Measurements from ENCODE around the gene PDK2.

Gene PDK2

DNA sequence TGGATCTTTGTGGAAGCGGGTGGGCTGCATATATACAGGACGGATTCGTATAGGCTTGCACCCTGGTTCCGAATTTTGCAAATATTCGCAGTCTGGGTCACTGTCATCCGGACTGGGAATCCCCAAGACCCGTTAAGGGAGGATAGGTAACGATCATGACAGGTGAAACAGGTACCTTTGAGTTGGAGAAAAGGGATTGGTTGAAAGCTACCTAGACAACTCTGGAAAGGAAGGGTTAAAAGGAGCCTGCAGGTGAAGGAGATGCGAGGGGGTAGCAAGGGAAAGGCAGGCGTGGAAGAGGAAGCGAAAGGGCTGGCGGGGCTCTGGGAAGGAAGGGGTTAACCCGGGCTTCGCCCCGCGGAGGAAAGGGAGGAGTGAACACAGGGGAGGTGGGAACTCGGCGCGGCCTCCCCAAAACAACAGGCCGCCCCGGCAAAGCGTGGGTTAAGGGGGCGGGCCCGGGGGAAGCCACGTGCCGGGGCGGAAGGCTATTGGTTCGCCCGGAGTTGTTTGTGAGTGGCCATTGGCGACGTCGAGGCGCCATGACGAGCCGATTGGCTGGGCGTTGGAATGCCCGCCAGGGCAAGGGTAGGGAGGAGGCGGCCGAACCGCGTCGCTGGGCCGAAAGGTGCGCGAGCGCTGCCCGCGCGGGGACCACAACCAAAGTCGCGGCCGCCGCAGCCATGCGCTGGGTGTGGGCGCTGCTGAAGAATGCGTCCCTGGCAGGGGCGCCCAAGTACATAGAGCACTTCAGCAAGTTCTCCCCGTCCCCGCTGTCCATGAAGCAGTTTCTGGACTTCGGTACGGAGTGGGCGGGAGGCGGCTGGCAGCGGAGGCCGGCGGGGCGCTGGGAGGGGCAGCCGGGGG, at the start of gene PDK2:
Gene PDK2, plus strand, starts transcription at position 599 of the 867 bp plus-strand sequence. Its CDS starts 85 bp downstream, at position 684.
- DNase-seq (ENCODE audit: low read depth in 2 of 2) = peak; percentile 88 to 92

DNA sequence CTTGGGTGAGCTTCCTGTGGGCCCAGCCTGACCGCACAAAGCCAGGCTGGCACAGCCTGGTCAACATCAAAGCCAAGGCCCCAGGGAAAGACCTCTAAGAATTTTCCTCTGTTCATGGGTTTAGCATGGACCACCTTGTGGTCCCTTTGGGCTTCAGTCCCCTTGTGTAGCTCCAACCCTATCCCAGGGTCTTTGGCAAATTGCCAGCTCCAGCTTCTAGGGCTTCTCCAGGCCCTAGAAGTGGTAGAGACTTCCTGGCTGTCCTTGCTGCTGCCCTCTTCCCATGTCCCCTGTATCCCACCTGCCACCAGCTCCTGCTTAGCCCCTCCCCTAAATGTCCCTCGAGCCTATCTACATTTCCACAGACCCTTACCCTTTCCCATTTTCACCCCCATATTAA, 49.0 kb upstream of the PDK2 start:
- DNase-seq (ENCODE audit: low read depth in 2 of 2) = no peak

DNA sequence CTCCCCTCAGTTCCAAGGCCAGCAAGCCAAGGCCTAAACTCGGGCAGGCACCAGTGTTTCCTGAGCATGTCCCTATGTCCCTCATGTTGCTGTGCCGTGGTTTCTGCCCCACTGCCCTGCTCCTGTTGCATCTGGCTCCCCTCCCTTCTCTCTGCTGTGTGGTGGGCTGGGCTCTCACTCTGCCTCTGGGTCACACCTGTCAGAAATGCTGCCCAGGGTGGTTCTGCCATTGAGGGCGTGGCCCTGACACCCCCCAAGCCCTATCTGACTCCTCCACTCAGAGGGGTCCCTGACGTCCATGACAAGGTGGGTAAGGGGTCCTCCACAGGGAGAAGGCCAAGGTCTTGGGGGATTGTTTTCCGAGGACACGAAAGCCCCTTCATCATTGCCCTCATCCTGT, 48.5 kb upstream of the PDK2 start:
- no peak for DNase-seq (ENCODE audit: low read depth in 2 of 2)

DNA sequence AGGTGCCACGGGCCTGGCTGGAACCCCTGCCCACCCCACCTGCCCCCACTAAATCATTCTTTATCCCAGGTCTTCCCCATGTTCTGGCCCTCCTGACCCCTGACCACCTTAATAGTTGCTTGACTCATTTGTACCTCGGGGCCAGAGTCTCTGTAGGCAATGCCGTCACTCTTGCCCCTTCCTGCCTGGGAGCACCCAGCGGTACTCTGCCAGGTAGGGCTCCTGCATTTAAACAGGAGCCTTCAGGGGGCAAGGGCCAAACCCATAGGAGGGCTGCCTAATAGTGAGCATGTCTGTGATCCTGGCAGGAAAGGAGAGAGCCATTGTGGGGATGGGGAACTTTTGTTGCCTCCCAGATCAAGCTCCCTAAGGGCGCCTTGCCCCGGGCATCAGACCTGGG, 48.1 kb upstream of the PDK2 start:
- DNase-seq (ENCODE audit: low read depth in 2 of 2) = no peak

DNA sequence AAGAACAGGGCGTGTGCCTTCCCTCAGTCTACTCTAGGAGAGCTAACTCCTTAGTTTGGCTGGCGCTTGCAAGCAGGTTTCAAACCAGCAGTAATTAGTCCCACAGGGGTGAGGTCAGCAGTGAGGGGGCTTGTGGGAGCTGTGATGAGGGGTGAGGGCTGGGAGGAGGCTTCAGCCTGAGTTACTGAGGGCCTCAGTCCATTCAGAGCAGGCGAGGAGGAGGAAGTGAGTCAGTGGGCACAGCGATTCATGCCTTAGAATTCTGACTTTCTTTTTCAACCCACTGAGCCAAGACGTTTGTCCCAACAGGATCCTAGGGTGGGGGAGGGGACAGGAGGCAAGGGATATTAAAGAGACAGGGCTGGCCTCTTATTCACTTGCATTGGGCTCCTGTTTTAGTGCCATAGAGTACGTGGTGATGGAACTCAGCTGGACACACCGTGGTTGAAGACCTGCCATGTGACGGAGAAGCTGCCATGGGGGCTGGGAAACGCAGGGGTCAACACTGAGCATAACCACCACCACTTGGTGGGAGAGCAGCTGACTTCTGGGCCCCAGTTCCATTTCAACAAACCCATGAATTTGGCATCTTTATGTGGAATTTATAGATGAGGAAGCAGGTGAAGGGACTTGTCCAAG, 47.5 kb upstream of the PDK2 start:
- no peak for DNase-seq (ENCODE audit: low read depth in 2 of 2)

- DNase-seq (ENCODE audit: low read depth in 2 of 2) = no peak
Observed at GRCh38 chr17:50048146-50048720, 46.9 kb upstream of the PDK2 start.

DNA sequence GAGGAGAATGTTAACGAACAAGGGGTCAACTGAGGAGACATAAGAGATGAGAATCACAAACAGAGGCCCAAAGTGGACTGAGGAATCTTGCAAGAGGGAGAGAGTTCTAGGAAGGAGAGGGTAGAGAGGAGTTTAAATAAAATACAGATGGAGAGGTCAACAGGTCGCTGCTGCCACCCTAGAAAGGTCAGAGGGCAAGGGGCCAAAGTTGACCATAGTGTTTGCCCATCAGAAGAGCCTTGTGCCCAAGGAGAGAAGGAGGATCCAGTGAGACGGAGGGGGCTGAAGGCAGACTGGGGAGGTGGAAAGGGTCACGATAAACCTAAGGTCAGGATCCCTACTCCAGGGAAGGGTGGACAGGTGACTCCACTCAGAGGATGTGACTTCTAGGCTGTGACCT, 46.2 kb upstream of the PDK2 start:
- DNase-seq (ENCODE audit: low read depth in 2 of 2) = no peak

- DNase-seq (ENCODE audit: low read depth in 2 of 2) = no peak
Observed at GRCh38 chr17:50049636-50050035, 45.5 kb upstream of the PDK2 start.

GRCh38 chr17:50050431-50051032, 44.6 kb upstream of the PDK2 start:
- no peak for DNase-seq (ENCODE audit: low read depth in 2 of 2)

GRCh38 chr17:50051082-50051576, 44.0 kb upstream of the PDK2 start:
- peak; percentile 78 for DNase-seq (ENCODE audit: low read depth in 2 of 2)

- no peak for DNase-seq (ENCODE audit: low read depth in 2 of 2)
Observed at GRCh38 chr17:50051606-50052005, 43.5 kb upstream of the PDK2 start.

DNA sequence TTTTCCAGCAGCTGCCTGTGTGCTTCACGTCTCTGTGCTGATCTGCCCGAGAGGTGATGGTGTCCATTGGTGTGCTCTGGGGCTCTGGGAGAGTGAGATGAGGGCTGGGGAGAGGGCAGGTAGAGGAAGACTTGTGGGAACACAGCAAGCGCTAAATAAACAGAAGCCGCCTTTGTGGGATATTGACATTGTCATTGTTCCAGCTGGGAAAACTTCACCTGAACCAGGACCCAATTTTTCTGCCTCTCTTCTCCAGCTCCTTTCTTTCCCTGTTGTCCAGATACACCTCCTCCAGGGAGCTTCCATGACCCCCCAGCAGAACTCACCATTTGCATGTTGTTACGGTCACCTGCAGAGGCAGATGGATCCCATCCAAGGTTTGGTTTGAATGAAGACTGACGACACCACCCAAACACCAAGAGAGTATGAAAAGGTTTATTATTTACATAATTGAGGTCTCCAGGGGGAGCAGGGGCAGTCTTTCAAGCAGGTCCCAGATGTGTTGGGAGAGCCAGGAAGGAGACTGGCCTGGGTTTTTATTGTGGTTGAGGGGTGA, 42.8 kb upstream of the PDK2 start:
- no peak for DNase-seq (ENCODE audit: low read depth in 2 of 2)

DNA sequence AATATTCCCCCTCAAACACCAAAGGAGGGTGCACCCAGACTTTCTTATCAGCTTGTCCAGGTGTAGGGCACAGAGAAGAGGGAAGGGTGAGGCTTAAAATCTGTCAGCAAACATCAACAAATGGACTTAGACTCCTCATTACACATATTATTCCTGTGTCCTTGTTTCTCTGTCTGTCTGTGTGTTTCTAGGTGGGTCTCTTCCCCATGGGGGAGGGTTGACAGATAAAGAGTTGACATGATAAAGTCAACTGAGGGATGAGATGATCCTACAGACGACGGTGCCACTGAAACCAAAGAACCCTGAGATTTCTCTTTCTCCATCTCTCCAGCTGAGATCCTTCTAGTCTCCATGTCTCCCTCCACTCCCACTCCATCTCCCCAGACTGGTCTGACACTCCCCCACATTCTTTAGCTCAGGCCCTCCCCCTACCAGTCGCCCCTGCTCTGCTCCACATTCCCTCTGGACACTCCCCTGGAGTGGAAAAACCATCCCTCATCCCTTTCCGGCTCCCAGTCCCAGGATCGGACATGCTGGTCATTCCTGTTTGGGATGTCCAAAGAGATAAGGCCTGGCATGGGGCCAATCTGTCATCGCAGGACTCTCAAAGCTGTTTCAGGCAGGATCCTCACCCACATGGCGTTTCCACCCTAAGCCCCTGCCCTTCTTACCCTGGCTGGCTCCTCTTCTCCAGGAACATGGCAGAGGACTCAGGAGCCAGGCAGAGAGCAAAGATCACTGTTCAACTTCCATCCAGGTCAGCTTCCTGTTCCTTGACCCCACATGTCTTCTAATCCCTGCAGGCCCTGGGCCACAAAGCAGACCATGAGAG, 42.1 kb upstream of the PDK2 start:
- DNase-seq (ENCODE audit: low read depth in 2 of 2) = no peak

DNA sequence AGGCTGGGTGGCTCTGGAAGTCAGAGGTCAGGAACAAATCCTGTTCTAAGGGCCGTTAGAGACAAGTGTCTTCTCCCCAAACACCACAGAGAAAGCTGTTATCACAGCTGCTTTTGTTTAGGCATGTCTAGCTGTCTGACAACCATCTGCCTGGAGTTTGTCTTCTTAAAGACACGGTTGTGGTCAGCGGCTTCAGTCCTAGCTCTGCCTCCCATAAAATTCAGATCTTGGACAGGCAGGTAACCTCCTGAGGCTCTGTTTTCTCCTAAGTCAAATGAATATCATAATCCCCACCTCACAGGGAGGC, 41.5 kb upstream of the PDK2 start:
- no peak for DNase-seq (ENCODE audit: low read depth in 2 of 2)

DNA sequence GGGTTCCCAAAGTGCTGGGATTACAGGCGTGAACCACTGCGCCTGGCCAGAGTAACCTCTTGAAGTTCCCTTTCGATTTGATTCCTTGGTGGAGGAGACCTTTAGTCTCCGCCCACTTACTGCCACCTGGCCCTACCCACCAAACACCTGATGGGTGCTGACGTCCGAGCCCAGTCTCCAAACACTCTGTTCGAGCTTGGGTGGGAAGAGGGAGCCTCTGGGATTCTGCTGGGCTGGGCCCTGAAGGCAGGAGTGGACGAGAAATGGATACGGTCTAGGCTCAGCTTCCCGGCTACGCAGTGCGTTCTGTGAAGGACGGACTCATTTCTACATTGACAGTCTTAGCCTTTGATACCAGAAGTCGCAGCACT, 40.1 kb upstream of the PDK2 start:
- no peak for DNase-seq (ENCODE audit: low read depth in 2 of 2)

DNA sequence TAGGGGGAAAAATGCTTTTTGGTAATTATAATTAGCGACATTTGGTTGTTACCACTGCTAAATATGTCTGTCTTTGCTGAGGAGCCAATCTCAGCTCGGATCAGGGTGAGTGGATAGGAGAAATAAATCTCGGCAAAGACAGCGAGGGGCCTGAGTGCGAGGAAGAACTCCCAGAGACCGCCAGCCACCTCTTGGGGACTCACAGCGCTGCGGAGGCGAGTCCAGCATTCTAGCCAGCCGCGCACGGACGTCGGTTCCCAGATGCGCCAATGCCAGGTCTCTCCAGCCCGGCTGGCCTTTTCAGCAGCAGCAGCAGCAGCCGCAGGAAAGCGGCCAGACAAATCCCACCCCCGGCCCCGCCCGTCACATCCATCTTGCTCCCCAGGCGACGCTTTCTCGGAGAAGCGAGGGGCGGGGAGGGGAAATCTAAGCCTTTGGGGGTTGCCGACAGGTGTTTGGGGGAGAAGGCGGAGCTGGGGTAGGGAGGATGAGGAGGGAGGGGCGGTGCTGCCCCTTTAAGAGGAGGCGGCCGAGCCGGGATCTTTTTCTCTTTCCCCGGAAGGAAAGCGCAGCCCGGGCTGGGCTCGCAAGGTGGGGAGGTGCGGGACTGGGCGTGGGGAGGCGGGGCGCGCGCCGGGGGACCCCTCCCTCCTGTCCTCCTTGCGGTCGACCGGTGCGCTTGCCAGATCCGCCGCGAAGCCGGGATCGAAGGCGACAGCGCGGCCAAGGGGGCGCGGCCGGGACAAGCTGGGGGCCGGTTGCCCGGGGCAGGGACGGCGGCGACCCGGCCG, 39.5 kb upstream of the PDK2 start, which contains the start of gene ITGA3:
Gene ITGA3, plus strand, starts transcription at position 685 of the 791 bp plus-strand sequence. CDS start 330 bp downstream, outside the sequence.
- DNase-seq (ENCODE audit: low read depth in 2 of 2) = peak; percentile 23 to 28

DNA sequence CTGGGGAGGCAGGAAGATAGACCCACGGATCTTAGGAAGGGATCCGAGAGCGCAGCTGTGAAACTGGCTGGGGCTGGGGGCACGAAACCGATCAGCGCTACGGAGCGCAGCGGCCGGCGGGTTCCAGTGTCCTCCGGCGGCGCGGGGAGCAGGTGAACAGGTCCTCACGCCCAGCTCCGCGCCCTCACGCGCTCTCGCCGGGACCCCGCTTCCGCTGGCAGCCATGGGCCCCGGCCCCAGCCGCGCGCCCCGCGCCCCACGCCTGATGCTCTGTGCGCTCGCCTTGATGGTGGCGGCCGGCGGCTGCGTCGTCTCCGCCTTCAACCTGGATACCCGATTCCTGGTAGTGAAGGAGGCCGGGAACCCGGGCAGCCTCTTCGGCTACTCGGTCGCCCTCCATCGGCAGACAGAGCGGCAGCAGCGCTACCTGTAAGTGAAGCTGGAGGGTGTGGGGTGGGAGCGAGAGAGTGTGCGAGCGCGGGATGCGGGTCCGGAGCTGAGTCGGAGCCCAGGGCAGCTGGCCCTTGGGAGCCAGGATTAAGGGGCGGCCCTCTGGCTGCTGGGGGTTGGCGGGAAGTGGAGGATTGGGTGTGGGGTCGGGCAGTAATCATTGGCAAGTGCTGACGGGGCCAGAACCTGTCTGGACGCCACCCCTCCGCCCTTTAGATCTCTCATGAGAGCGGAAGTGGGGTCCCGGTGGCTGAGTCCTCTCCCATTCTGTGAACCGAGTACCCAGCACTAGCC, 38.8 kb upstream of the PDK2 start:
- peak; percentile 45 to 65 for DNase-seq (ENCODE audit: low read depth in 2 of 2)

DNA sequence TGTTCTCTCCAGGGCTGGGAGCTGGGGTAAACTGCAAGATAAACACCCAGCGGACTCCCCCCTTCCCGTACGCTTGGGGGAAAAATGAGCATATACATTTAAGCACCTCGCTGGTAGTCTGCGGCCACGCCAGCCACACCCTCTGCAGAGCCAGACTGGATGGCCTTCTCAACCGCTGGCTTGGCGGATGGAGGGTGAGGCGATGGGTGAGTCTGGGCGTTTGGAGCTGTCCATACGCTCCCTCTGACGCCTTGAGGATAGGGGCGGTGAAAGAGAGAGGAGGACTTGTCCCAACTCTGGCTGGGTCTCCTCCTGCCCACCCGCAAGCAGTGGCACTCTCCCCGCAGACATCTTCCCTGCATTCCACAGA, 38.2 kb upstream of the PDK2 start:
- no peak for DNase-seq (ENCODE audit: low read depth in 2 of 2)

- no peak for DNase-seq (ENCODE audit: low read depth in 2 of 2)
Observed at GRCh38 chr17:50057521-50057991, 37.6 kb upstream of the PDK2 start.
